ENCODE measurements around the gene MGST3.
"Not testable (repeated sequence)": the region's sequence is repeated elsewhere in the genome, so short reads cannot be mapped to it uniquely, and the experiment has no call there.

The MGST3 gene

DNA sequence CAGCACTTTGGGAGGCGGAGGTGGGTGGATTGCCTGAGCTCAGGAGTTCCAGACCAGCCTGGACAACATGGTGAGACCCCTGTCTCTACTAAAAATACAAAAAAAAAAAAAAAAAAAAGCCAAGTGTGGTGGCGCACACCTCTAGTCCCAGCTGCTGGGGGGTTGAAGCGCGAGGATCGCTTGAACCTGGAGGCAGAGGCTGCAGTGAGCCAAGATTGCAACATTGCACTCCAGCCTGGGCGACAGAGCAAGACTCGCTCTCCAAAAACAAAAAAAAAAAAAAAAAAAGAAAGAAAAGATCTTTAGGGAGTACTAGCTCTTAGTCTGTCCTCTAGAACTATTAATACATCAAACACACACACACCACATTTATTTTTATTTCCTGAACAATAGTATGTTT, 70.9 kb downstream of the MGST3 start:
- DNase-seq: not testable (repeated sequence)

DNA sequence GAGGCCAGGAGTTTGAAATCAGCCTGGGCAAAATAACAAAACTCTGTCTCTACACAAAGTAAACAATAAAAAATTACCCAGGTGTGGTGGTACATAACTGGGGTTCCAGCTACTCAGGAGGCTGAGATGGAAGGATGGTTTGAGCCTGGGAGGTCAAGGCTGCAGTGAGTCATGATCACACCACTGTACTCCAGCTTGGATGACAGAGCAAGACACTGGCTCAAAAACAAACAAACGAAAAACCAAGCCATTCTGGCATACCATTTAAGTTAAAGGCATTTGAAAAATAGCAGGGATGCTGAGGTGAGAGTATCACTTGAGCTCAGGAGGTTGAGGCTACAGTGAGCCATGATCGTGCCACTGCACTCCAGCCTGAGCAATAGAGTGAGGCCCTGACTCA, 72.6 kb downstream of the MGST3 start:
- no peak for DNase-seq
